ENCODE results near the gene WDR72.

The WDR72 gene

GRCh38 chr15:53588773-53589172 is 170.7 kb downstream of the WDR72 start:
- TF ChIP-seq GATA3 (IDR thresholded peaks at IDR 0.05; ENCODE audit: low read depth, low read length) (no peak), GATA2 (IDR thresholded peaks at IDR 0.05; ENCODE audit: low read depth, low read length) (no peak)

- TF ChIP-seq GATA3 (IDR thresholded peaks at IDR 0.05; ENCODE audit: low read depth, low read length), result no peak
- TF ChIP-seq GATA2 (IDR thresholded peaks at IDR 0.05; ENCODE audit: low read depth, low read length), result no peak
Measured at GRCh38 chr15:53586799-53587198, 172.7 kb downstream of the WDR72 start.

GRCh38 chr15:53581513-53581912 is 177.9 kb downstream of the WDR72 start:
- no peak for TF ChIP-seq GATA3 (IDR thresholded peaks at IDR 0.05; ENCODE audit: low read depth, low read length)
- TF ChIP-seq GATA2 (IDR thresholded peaks at IDR 0.05; ENCODE audit: low read depth, low read length), result no peak

GRCh38 chr15:53580366-53580765 is 179.1 kb downstream of the WDR72 start:
- TF ChIP-seq GATA3 (IDR thresholded peaks at IDR 0.05; ENCODE audit: low read depth, low read length) (no peak), GATA2 (IDR thresholded peaks at IDR 0.05; ENCODE audit: low read depth, low read length) (no peak)

- TF ChIP-seq GATA3 (IDR thresholded peaks at IDR 0.05; ENCODE audit: low read depth, low read length) (no peak), GATA2 (IDR thresholded peaks at IDR 0.05; ENCODE audit: low read depth, low read length) (no peak)
Measured at GRCh38 chr15:53576841-53577240, 182.6 kb downstream of the WDR72 start.

- TF ChIP-seq GATA2 (IDR thresholded peaks at IDR 0.05; ENCODE audit: low read depth, low read length), result no peak
Measured at GRCh38 chr15:53573091-53573490, 186.4 kb downstream of the WDR72 start.

GRCh38 chr15:53569751-53570480 is 189.5 kb downstream of the WDR72 start:
- no peak for TF ChIP-seq GATA3 (IDR thresholded peaks at IDR 0.05; ENCODE audit: low read depth, low read length)
- TF ChIP-seq GATA2 (IDR thresholded peaks at IDR 0.05; ENCODE audit: low read depth, low read length), result no peak

- TF ChIP-seq GATA2 (IDR thresholded peaks at IDR 0.05; ENCODE audit: low read depth, low read length) (no peak), GATA3 (IDR thresholded peaks at IDR 0.05; ENCODE audit: low read depth, low read length) (no peak)
Measured at GRCh38 chr15:53566912-53567311, 192.6 kb downstream of the WDR72 start.

- no peak for TF ChIP-seq GATA3 (IDR thresholded peaks at IDR 0.05; ENCODE audit: low read depth, low read length)
Measured at GRCh38 chr15:53565721-53566120, 193.7 kb downstream of the WDR72 start.

- no peak for TF ChIP-seq GATA2 (IDR thresholded peaks at IDR 0.05; ENCODE audit: low read depth, low read length)
- TF ChIP-seq GATA3 (IDR thresholded peaks at IDR 0.05; ENCODE audit: low read depth, low read length), result no peak
Measured at GRCh38 chr15:53564647-53565046, 194.8 kb downstream of the WDR72 start.

GRCh38 chr15:53563627-53564026 is 195.8 kb downstream of the WDR72 start:
- TF ChIP-seq GATA3 (IDR thresholded peaks at IDR 0.05; ENCODE audit: low read depth, low read length) (no peak), GATA2 (IDR thresholded peaks at IDR 0.05; ENCODE audit: low read depth, low read length) (no peak)

- no peak for TF ChIP-seq GATA3 (IDR thresholded peaks at IDR 0.05; ENCODE audit: low read depth, low read length)
- no peak for TF ChIP-seq GATA2 (IDR thresholded peaks at IDR 0.05; ENCODE audit: low read depth, low read length)
Measured at GRCh38 chr15:53559364-53560277, 199.8 kb downstream of the WDR72 start.

GRCh38 chr15:53558384-53558783 is 201.1 kb downstream of the WDR72 start:
- no peak for TF ChIP-seq GATA3 (IDR thresholded peaks at IDR 0.05; ENCODE audit: low read depth, low read length)
- TF ChIP-seq GATA2 (IDR thresholded peaks at IDR 0.05; ENCODE audit: low read depth, low read length), result no peak

GRCh38 chr15:53555226-53555625 is 204.2 kb downstream of the WDR72 start:
- TF ChIP-seq GATA3 (IDR thresholded peaks at IDR 0.05; ENCODE audit: low read depth, low read length) (no peak), GATA2 (IDR thresholded peaks at IDR 0.05; ENCODE audit: low read depth, low read length) (no peak)

Measured in SH-SY5Y (cell line).